OCI-LY1 (cell line): Measurements from ENCODE around the gene CLIP3.

Experiments
- CTCF ChIP-seq: fragments of 200-600 bp; sonication (generic), shearing (Covaris generic); IDR thresholded peaks from 2 replicates; pipeline ENCODE4 v1.5.1; 2017; ENCODE audit warnings: mild to moderate bottlenecking, antibody characterized with exemption, low read length, moderate library complexity, mixed read lengths
- EZH2 ChIP-seq: fragments of 200-600 bp; sonication (generic), shearing (Covaris generic); IDR thresholded peaks from 2 replicates; pipeline ENCODE4 v1.8.0; 2017; ENCODE audit warnings: borderline replicate concordance, mixed run types, mild to moderate bottlenecking, antibody characterized with exemption, low read length, moderate library complexity, mixed read lengths

DNA sequence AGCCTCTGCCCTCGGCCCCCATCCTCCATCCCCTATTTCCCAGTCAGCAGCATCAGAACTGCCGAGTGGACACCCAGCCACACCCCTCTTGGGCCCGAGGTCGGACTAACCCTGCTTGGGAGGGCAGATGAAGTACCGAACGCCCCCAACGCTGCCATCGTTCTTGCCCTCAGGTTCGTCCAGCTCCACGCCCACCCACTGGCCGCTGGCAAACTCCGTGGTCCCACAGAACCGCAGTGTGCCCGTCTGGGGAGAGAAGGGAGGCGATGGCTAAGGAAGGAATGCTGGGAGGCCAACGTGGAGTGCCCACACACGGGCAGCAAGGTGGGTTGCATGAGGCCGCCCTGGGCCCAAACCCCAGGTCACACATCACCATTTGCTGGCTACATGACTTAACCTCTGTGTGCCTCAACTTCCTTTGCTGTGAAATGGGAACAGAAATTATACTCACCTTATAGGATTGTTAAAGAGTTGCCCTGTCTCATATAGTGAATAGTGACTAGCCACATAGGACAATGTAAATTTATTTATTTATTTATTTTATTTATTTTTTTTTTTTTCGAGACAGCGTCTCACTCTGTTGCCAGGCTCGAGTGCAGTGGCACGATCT lies 13.5 kb downstream of the CLIP3 start:
- TF ChIP-seq CTCF (no peak), EZH2 (no peak)
